GM12874 (cell line): ENCODE results near the gene OR14I1.

Source experiments
- CTCF ChIP-seq: IDR thresholded peaks from 2 replicates; pipeline ENCODE4 v1.5.1; 2011; ENCODE audit warnings: low read depth, mild to moderate bottlenecking, control low read depth, low read length, moderate library complexity; ENCODE audit not compliant: insufficient read depth

OR14I1 gene

GRCh38 chr1:248703674-248704073, 1.1 kb upstream of the OR14I1 start:
- no peak for TF ChIP-seq CTCF

GRCh38 chr1:248699099-248699498, 3.5 kb downstream of the OR14I1 start:
- TF ChIP-seq CTCF = no peak

- no peak for TF ChIP-seq CTCF
Observed at GRCh38 chr1:248697907-248698306, 4.7 kb downstream of the OR14I1 start.

- TF ChIP-seq CTCF = no peak
Observed at GRCh38 chr1:248696774-248697173, 5.8 kb downstream of the OR14I1 start.

- no peak for TF ChIP-seq CTCF
Observed at GRCh38 chr1:248696261-248696660, 6.3 kb downstream of the OR14I1 start.

GRCh38 chr1:248695451-248696132, 7.0 kb downstream of the OR14I1 start:
- TF ChIP-seq CTCF = no peak

GRCh38 chr1:248691567-248692155, 10.9 kb downstream of the OR14I1 start:
- no peak for TF ChIP-seq CTCF
